Endothelial cell of umbilical vein (primary cell): ENCODE results near the gene SUZ12. TPM values are rescaled to one million over a fixed set of nuclear protein-coding genes. Genes with fewer than 3 reads are reported as not detected.
"Not testable (repeated sequence)": the region's sequence is repeated elsewhere in the genome, so short reads cannot be mapped to it uniquely, and the experiment has no call there.

Experiments
- BruUV-seq: library from RNA; stranded (reverse); fragments of 400-500 nt; replicated peaks from 2 replicates; lab custom pipeline; 2021; lab: Mats Ljungman, UMichigan
- CTCF ChIA-PET: fragments of 300-600, 350-600 bp; sonication (Branson Sonifier 250); formaldehyde crosslinking; loops from one replicate; lab custom pipeline; 2021; ENCODE audit warnings: antibody characterized with exemption, inconsistent platforms; lab: Charles Lee
- POLR2A ChIA-PET: fragments of 300-600, 350-600 bp; sonication (Branson Sonifier 250); formaldehyde crosslinking; loops from one replicate; lab custom pipeline; 2021; ENCODE audit warnings: antibody characterized with exemption, inconsistent platforms; lab: Charles Lee
- DNase-seq: peaks from one replicate; pipeline ENCODE4 v3.0.0-alpha.2; 2011; ENCODE audit warnings: low read depth, low spot score
- FAIRE-seq: peaks from 2 replicates; lab custom pipeline; 2011; peaks lifted over from hg19 to GRCh38; lab: Jason Lieb, UNC
- H2AFZ ChIP-seq: 2 replicates; pipeline ENCODE4 v1.6.0; 2012; ENCODE audit warnings: low read depth, low read length, control low read depth, inconsistent platforms
- H3K27ac ChIP-seq: 2 replicates; pipeline ENCODE4 v1.5.1; 2011; ENCODE audit warnings: low read depth, mild to moderate bottlenecking, control low read depth, low read length, moderate library complexity; ENCODE audit not compliant: insufficient read depth
- H3K27me3 ChIP-seq, 2 experiments: 2 replicates each; pipeline versions ENCODE4 v1.6.0 to v1.6.1; 2011; ENCODE audit warnings: low read length in 2 of 2, mixed read lengths in 1 of 2; ENCODE audit not compliant: control insufficient read depth in 2 of 2, insufficient read depth in 2 of 2
- H3K36me3 ChIP-seq, 2 experiments: 2 replicates in 1 of 2; 3 replicates in 1 of 2; pipeline ENCODE4 v1.5.1; 2011; ENCODE audit warnings: low read length in 2 of 2, mild to moderate bottlenecking in 1 of 2, moderate library complexity in 1 of 2; ENCODE audit not compliant: control insufficient read depth in 2 of 2, insufficient read depth in 2 of 2; ENCODE audit errors: extremely low read depth in 1 of 2
- H3K4me1 ChIP-seq: 3 replicates; pipeline ENCODE4 v1.5.1; 2011; ENCODE audit warnings: mild to moderate bottlenecking, low read length; ENCODE audit not compliant: control insufficient read depth, insufficient read depth; ENCODE audit errors: extremely low read depth
- H3K4me2 ChIP-seq: 2 replicates; pipeline ENCODE4 v1.6.1; 2011; ENCODE audit warnings: low read length, control low read depth, mixed read lengths; ENCODE audit not compliant: insufficient read depth
- H3K4me3 ChIP-seq, 3 experiments: fragments of 200-600 bp in 1 of 3; sonication (generic), shearing (Covaris generic) in 1 of 3; replicated peaks in 1 of 3; 2 replicates each; pipeline ENCODE4 v1.5.1; 2011 to 2016; ENCODE audit warnings: control low read depth in 3 of 3, low read length in 3 of 3, mild to moderate bottlenecking in 2 of 3, inconsistent platforms in 1 of 3, low read depth in 1 of 3, moderate library complexity in 1 of 3; ENCODE audit not compliant: insufficient read depth in 1 of 3
- H3K79me2 ChIP-seq: 2 replicates; pipeline ENCODE4 v1.6.0; 2012; ENCODE audit warnings: low read length, inconsistent platforms; ENCODE audit not compliant: control insufficient read depth, insufficient read depth
- H3K9ac ChIP-seq: replicated peaks from 2 replicates; pipeline ENCODE3; 2011; ENCODE audit warnings: low read length, control low read depth; ENCODE audit not compliant: insufficient read depth; ENCODE audit errors: extremely low read depth
- H3K9me1 ChIP-seq: replicated peaks from 3 replicates; pipeline ENCODE4 v1.6.0; 2011; ENCODE audit warnings: mild to moderate bottlenecking, low read length; ENCODE audit not compliant: control insufficient read depth, insufficient read depth; ENCODE audit errors: extremely low read depth
- H3K9me3 ChIP-seq: replicated peaks from 2 replicates; pipeline ENCODE4 v1.5.1; 2012; ENCODE audit warnings: low read length, inconsistent platforms; ENCODE audit not compliant: control insufficient read depth, insufficient read depth
- H4K20me1 ChIP-seq: replicated peaks from 2 replicates; pipeline ENCODE3; 2011; ENCODE audit warnings: mild to moderate bottlenecking, low read length; ENCODE audit not compliant: control insufficient read depth, insufficient read depth; ENCODE audit errors: extremely low read depth
- dilution Hi-C: fragments of 300-500 bp; cut with MboI; formaldehyde crosslinking; loops from one replicate; pipeline ENCODE4 v1.15.0; 2019; ENCODE audit warnings: low sequenced_read_pairs; ENCODE audit not compliant: extremely low pct_ligation_motif_present
- intact Hi-C: fragments of 100-400 bp; cut with micrococcal nuclease; formaldehyde crosslinking; loops from one replicate; pipeline ENCODE4 v1.10.0; 2022
- polyA plus RNA-seq, 4 experiments: library from polyadenylated mRNA; depleted of rRNA in 3 of 4; stranded (reverse) in 3 of 4; unstranded in 1 of 4; fragments of >200 nt; gene quantifications; 2 replicates each; pipeline versions ENCODE4 v1.2.1 to v1.2.3, GENCODE V29; 2011 to 2012; ENCODE audit warnings: missing spikeins in 1 of 4
- small RNA-seq: library from RNA; depleted of rRNA; stranded (forward); fragments of <200 nt; gene quantifications from one replicate; pipeline ENCODE3, GENCODE V24; 2012; ENCODE audit warnings: low replicate concordance, low read depth; ENCODE audit not compliant: insufficient read depth, insufficient read length
- total RNA-seq: library from RNA; stranded (reverse); gene quantifications from 2 replicates; pipeline ENCODE4 v1.2.3, GENCODE V29; 2021

The SUZ12 gene
- total and polyA plus RNA-seq, 2 donors (not counting 3 experiments of a cell fraction or from before 2014, with no cell fraction given), result 7.8 to 30.9 TPM

DNA sequence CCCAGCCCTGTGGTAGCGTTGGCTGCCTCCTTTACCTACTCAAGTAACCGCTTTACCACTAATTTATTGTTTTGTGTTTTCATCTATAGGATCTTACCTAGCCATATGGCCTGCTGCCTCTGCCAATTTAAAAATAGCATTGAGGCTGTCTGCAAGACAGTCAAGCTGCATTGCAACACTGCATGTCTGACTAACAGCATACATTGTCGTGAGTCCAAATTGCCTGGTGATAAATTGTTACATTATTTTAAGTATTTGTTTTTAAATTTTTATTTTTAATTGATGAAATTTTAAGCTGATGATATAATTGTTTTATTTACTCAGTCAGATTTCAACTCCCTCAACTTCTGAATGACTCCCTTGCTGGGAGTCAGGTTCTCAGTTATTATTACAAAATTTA lies 108.8 kb downstream of the SUZ12 start:
- dilution Hi-C loops, CTCF ChIA-PET, H3K27ac ChIP-seq: not testable (repeated sequence)

DNA sequence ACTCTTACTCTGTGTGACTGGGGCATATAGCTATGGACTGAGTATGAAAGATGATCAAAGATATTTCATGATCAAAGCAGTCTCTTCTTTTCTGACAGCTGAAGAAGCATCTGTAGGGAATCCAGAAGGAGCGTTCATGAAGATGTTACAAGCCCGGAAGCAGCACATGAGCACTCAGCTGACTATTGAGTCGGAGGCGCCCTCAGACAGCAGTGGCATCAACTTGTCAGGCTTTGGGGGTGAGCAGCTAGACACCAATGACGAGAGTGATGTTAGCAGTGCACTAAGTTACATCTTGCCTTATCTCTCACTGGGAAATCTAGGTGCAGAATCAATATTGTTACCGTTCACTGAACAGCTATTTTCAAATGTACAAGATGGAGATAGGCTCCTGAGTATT lies 110.9 kb downstream of the SUZ12 start:
- H3K4me1 ChIP-seq, BruUV-seq, H3K27ac ChIP-seq, H3K36me3 ChIP-seq, H3K9me1 ChIP-seq, FAIRE-seq, dilution Hi-C loops, POLR2A ChIA-PET, H2AFZ ChIP-seq, CTCF ChIA-PET, H4K20me1 ChIP-seq, intact Hi-C loops, H3K9ac ChIP-seq, H3K4me2 ChIP-seq, DNase-seq, H3K4me3 ChIP-seq, H3K79me2 ChIP-seq, H3K9me3 ChIP-seq, H3K27me3 ChIP-seq: not testable (repeated sequence)

More for the DNA sequence above, 108.8 kb downstream of the SUZ12 start:
- H3K4me3 ChIP-seq, H2AFZ ChIP-seq, H4K20me1 ChIP-seq, BruUV-seq, FAIRE-seq, H3K4me2 ChIP-seq, H3K36me3 ChIP-seq, H3K27me3 ChIP-seq, H3K9me3 ChIP-seq, H3K79me2 ChIP-seq, H3K4me1 ChIP-seq, H3K9ac ChIP-seq, DNase-seq, H3K9me1 ChIP-seq, POLR2A ChIA-PET, intact Hi-C loops: not testable (repeated sequence)

Small RNA genes within 50 kb of the gene (small RNA-seq; reads per million reads assigned to genes)
- gene AC090616.4 (not detected), gene RNA5SP437 (not detected)

Other genes starting within 250 kb of the SUZ12 start
- 48.0 and 48.8 TPM in 2 replicates for gene COPRS, start 77.8 kb upstream of the SUZ12 start, total RNA-seq
- 41.3 and 43.1 TPM in 2 replicates for gene COPRS, start 77.8 kb upstream of the SUZ12 start, polyA plus RNA-seq
- gene UTP6, start 35.3 kb upstream of the SUZ12 start, total RNA-seq, result 68.9 and 77.7 TPM in 2 replicates
- 6.5 and 9.4 TPM in 2 replicates for gene UTP6, start 35.3 kb upstream of the SUZ12 start, polyA plus RNA-seq
- gene LRRC37B, start 70.4 kb downstream of the SUZ12 start, total RNA-seq, result 19.0 and 22.5 TPM in 2 replicates
- gene LRRC37B, start 70.4 kb downstream of the SUZ12 start, polyA plus RNA-seq, result 10.8 and 12.9 TPM in 2 replicates
- 22.0 and 23.5 TPM in 2 replicates for gene RHOT1, start 205.5 kb downstream of the SUZ12 start, total RNA-seq
- 22.1 and 28.8 TPM in 2 replicates for gene RHOT1, start 205.5 kb downstream of the SUZ12 start, polyA plus RNA-seq